GM12873 (cell line): ENCODE measurements around the gene GRIN1.

Source experiments
- CTCF ChIP-seq: IDR thresholded peaks from 2 replicates; pipeline ENCODE4 v1.5.1; 2012; ENCODE audit warnings: low read depth, mild to moderate bottlenecking, moderate library complexity, low read length, control low read depth; ENCODE audit not compliant: insufficient read depth; ENCODE audit errors: missing control alignments

Gene GRIN1

DNA sequence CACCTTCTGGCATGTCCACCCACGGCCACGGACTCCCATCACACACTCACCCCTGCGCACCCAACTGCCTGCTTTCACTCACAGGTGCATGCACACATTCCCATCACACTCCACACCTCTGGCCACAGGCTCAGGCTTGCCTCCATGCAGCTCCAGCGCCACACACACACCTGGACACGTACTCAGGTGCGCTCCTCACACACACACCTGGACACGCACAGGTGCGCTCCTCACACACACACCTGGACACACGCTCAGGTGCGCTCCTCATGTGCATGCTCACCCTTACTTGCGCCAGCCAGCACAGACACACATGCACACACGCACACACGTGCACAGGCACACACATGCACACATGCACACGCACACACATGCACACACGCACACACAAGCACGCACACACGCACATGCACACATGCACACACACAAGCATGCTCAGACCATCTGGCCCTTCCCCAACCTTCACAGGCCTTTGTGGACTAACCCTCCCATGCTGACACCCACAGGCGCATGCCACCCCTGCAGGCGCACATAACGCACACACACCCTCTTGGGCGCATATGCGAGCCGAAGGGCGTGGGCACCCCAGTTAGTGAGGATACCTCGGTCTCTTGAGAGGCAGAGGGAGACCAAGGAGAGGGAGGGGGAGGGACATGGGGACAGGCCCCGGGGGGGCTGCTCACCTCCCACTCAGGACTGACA is 8.3 kb downstream of the GRIN1 start:
- no peak for TF ChIP-seq CTCF

- TF ChIP-seq CTCF, result no peak
Measured at GRCh38 chr9:137147793-137148160, 8.8 kb downstream of the GRIN1 start.

DNA sequence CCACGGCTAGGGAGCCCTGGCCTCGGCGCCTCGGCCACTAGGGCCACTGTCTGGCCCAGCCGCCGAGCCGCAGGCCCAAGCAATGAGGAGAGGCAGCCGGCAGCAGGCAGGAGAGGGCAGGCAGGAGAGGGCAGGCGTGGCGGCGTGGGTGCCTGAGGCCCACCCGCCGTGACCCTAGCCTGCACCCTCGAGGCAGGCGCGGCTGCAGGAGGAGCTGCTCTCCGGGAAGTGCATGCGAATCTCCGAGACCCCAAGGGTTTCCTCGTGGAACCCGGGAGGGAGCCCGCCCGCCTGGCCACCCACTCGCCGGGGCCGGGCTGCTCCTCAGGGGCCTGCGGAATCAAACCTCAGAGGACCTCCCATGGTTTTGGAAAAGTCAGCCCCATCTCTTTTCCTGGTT is 9.3 kb downstream of the GRIN1 start:
- no peak for TF ChIP-seq CTCF

- no peak for TF ChIP-seq CTCF
Measured at GRCh38 chr9:137148661-137149060, 9.7 kb downstream of the GRIN1 start.

DNA sequence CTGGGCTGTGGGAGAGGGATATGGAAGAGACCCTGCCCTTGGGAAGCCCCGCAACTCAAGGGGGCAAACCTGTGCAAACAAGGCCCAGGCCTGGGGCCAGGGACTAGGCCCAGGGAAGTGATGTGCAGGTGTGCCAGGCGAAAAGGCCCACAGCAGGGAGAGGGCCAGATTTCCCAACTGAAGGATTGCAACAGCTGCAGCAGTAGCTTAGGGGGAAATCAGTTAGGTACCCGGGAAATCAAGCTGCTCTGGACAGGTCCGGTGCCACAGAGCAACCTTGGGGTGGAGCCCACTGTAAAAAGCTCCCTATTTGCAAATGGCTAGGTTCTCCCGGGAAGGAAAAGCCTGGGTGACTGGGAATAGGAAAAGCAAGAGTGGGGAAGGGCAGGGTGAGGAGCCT is 10.4 kb downstream of the GRIN1 start:
- TF ChIP-seq CTCF, result no peak

DNA sequence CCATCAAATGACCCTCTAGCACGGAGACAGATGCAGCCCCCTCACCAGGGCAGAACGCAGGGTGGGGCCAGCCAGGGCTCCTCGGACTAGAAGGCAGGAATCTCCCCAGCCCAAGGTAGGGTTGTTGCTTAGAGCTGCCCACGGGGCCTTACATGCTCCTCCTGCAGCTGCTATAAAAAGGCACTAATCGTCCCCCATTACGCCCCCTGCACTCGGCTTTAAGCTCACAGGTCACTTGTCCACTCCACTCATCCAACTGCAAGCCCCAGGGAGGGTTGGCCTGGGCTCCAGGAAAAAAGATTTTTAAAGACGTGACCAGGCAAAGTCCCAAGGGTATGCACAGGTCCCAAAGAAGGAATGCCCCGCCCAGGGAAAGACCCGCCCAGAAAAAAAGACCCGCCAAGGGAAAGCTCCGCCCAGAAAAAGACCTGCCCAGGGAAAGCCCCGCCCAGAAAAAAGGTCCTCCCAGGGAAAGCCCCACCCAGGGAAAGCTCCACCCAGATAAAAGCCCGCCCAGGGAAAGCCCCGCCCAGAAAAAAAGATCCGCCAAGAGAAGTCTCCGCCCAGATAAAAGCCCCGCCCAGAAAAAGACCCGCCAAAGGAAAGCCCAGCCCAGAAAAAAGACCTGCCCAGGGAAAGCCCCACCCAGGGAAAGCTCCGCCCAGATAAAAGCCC is 11.1 kb downstream of the GRIN1 start:
- TF ChIP-seq CTCF, result no peak

- TF ChIP-seq CTCF, result no peak
Measured at GRCh38 chr9:137150617-137151457, 11.9 kb downstream of the GRIN1 start.
